SJSA1 (cell line): ENCODE measurements around the gene CFAP97. TPM values are rescaled to one million over a fixed set of nuclear protein-coding genes. Genes with fewer than 3 reads are reported as not detected.
A peak's percentile ranks its signal among the peaks of the same experiment; 100 is the strongest.
"Not testable (repeated sequence)": the region's sequence is repeated elsewhere in the genome, so short reads cannot be mapped to it uniquely, and the experiment has no call there.

Source experiments
- DNase-seq, 2 experiments: peaks; one replicate each; pipeline ENCODE4 v3.0.0-alpha.2; 2015 to 2020; ENCODE audit warnings: low spot score in 2 of 2, low read depth in 1 of 2
- H3K27ac ChIP-seq: fragments of 250-450 bp; sonication (Bioruptor Pico); 2 replicates; pipeline ENCODE4 v1.5.1; 2020; ENCODE audit warnings: mild to moderate bottlenecking, moderate library complexity
- H3K27me3 ChIP-seq: fragments of 250-450 bp; sonication (Bioruptor Pico); replicated peaks from 2 replicates; pipeline ENCODE4 v1.5.1; 2020; ENCODE audit warnings: mild to moderate bottlenecking, moderate library complexity
- H3K36me3 ChIP-seq: fragments of 250-450 bp; sonication (Bioruptor Pico); 2 replicates; pipeline ENCODE4 v1.5.1; 2020; ENCODE audit warnings: mild to moderate bottlenecking
- H3K4me1 ChIP-seq: fragments of 250-450 bp; sonication (Bioruptor Pico); replicated peaks from 2 replicates; pipeline ENCODE4 v1.6.1; 2021; ENCODE audit warnings: mild to moderate bottlenecking
- H3K4me3 ChIP-seq: fragments of 250-450 bp; sonication (Bioruptor Pico); 2 replicates; pipeline ENCODE4 v1.5.1; 2020; ENCODE audit warnings: mild to moderate bottlenecking
- H3K9me3 ChIP-seq: fragments of 250-450 bp; sonication (Bioruptor Pico); replicated peaks from 2 replicates; pipeline ENCODE4 v1.5.1; 2020; ENCODE audit warnings: mild to moderate bottlenecking
- total RNA-seq: library from RNA; depleted of rRNA; stranded (reverse); fragments of >200 nt; shearing (Covaris generic); gene quantifications from 2 replicates; pipeline ENCODE4 v1.2.3, GENCODE V29; 2014

CFAP97 gene
- total RNA-seq, 1 experiment from 2014 or later: 28.8 TPM

DNA sequence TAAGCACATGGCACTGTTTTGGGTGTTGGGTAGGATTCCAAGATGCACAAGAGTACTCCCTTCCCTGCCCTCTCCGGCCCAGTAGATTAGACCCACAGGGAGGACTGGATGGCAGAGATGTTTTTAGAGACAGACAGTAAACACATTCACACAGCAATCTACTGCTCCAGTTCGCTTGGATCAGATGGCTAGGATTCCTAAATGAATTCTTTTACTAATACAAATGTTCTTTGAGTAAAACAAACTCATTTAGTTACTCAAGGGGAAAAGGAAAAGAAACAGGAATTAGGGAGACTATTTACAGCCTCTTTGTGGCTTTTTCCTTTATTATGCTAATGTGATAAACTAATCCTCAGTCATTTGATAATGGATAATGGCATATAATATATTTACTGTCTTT lies 11.5 kb upstream of the CFAP97 start:
- Histone ChIP-seq H3K4me3 (no peak overlapping the region), H3K36me3 (peaks cover 3% of the 10 kb centered on the region), H3K27me3 (no peaks in the 10 kb centered on the region), H3K9me3 (0 out of 2 replicates have a peak, but pooled peaks cover 1% of the 10 kb centered on the region), H3K27ac (no peak overlapping the region), H3K4me1 (peaks cover 10% of the 10 kb centered on the region)
- no peak for DNase-seq

DNA sequence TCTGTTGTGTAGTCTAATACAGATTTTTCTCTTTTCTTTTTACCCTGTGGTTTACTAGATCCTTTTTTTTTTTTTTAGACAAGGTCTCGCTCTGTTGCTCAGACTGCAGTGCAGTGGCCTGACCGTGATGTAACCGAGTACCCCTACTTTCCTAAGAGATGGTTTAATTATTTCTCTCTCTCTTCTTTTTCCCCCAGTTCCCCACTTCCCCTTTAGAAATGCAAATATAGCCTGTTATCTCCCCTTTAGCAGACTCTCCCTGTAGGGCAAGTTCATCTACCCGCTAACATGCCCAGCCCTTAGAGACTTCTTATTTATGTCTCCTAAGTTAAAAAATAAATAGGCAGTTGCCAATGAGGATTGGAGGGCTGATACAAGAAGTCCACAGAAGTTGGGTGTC lies 10.1 kb upstream of the CFAP97 start:
- H3K27me3 ChIP-seq: no peaks in the 10 kb centered on the region
- no peak for DNase-seq

DNA sequence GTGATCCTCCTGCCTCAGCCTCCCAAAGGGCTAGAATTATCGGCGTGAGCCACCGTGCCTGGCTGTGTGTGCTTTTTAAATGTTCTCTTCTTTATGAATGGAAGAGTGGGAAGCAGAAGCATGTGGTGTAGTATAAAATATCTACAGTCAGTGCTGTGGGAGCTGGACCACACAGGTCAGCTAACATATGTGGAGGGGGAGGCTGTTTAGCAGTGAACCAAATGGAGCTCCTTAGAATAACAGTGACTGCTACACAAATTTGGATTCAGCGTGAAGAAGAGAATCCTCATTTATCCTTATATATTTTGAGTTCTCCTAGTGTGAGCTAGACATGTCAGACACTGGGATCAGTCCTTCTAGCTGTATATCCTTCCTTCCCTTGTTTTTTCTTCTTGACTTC lies 8.8 kb upstream of the CFAP97 start:
- Histone ChIP-seq H3K27ac (no peak overlapping the region), H3K27me3 (no peaks in the 10 kb centered on the region), H3K9me3 (0 out of 2 replicates have a peak, but pooled peaks cover 9% of the 10 kb centered on the region), H3K4me1 (peaks cover 19% of the 10 kb centered on the region), H3K4me3 (no peak overlapping the region), H3K36me3 (peaks cover 7% of the 10 kb centered on the region)
- no peak for DNase-seq

More for the DNA sequence above, 10.1 kb upstream of the CFAP97 start:
- H3K4me3 ChIP-seq: no peak overlapping the region
- 0 out of 2 replicates have a peak, but pooled peaks cover 9% of the 10 kb centered on the region for H3K9me3 ChIP-seq
- H3K36me3 ChIP-seq: peaks cover 7% of the 10 kb centered on the region
- no peak overlapping the region for H3K27ac ChIP-seq
- peaks cover 16% of the 10 kb centered on the region for H3K4me1 ChIP-seq

DNA sequence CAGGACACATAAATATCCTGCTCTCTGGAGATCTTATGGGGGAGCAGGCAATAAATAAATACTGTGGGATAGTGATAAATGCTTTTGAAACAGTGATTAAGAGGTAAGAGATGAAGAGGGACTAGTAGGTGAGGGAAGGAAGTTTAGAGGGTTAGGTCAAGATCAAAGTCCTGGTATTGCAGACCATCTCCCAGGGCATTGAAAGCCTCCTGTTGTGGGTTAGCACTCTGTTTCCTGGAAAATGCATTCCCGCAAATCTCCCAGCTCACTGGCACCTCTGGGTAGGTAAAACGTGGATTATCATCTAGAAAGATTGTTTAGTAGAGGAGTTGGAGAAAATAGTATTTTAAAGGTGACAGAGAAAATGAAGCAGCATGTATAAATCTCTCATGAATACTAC lies 7.8 kb upstream of the CFAP97 start:
- H3K27ac ChIP-seq: no peak overlapping the region
- no peaks in the 10 kb centered on the region for H3K27me3 ChIP-seq
- peaks cover 7% of the 10 kb centered on the region for H3K36me3 ChIP-seq
- no peak for DNase-seq
- peaks cover 19% of the 10 kb centered on the region for H3K4me1 ChIP-seq
- H3K9me3 ChIP-seq: 0 out of 2 replicates have a peak, but pooled peaks cover 9% of the 10 kb centered on the region
- H3K4me3 ChIP-seq: no peak overlapping the region

DNA sequence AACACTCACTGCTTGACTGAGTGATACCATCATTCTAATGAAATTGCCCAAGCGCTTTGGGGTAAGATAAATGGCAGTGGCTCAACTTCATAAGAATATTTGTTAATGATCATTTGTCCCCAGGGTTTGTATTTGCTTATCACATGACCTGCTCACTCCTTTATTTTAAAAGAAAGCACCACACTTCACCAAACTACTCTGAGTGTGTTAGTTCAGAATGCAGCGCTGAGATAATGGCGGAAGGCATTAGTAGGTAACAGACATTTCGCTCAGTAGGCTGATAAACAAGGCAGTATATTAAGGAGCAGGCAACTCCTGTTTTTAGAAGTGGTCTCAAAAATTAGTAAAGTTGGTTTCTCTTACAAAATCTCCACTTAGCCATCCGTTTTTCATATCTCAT lies 7.2 kb upstream of the CFAP97 start:
- H3K9me3 ChIP-seq: 0 out of 2 replicates have a peak, but pooled peaks cover 9% of the 10 kb centered on the region
- no peak overlapping the region for H3K27ac ChIP-seq
- no peak for DNase-seq
- H3K27me3 ChIP-seq: no peaks in the 10 kb centered on the region
- H3K4me1 ChIP-seq: peaks cover 22% of the 10 kb centered on the region
- peaks cover 7% of the 10 kb centered on the region for H3K36me3 ChIP-seq
- peak overlapping the region; percentile 96 for H3K4me3 ChIP-seq

DNA sequence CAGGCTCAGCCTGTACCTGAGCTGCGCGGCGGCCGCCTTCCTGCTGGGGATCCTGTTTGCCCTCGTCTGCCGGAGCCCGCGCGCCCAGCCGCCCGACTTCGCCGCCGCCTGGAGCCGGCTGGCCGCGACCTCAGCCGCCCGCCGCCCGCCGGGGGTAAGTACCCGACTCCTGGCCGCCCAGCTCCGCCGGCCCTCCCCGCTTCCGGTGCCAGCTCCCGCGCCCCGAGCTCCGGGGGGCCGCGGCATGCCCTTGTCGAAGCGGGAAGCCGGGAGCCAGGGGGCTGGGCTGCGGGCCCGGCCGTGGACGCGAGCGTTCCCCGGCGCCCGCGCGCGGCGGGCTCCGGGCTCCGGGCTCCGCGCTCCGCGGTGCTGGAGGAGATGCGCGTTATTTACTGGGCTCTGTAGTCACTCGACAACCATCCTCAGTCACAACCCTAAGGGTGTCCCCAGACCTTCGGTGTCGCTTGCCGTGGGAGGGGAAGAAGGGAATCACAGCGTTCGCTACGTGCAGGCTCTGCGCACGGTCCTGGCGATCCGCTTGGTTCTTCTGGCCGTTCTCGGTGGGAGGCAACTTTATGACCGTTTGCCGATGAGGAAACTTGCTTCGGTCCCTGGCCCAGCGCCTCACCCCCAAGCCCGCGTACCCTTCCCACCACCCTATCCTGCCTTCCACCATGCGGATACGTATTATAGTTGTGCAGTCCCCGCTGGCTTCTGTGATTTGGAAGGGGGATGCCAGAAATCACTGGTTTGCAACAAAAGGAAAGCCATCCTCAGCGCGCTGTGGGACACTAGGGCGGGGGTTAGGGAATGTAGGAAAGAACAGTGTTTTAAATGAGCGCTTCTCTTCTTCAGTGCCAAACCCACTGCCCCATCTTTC lies 6.5 kb upstream of the CFAP97 start:
- peak overlapping the region; percentile 76 for H3K27ac ChIP-seq
- 0 out of 2 replicates have a peak, but pooled peaks cover 9% of the 10 kb centered on the region for H3K9me3 ChIP-seq
- peak; percentile 52 to 57 for DNase-seq
- H3K27me3 ChIP-seq: no peaks in the 10 kb centered on the region
- peaks cover 29% of the 10 kb centered on the region for H3K4me1 ChIP-seq
- H3K4me3 ChIP-seq: peak overlapping the region; percentile 96
- H3K36me3 ChIP-seq: peaks cover 7% of the 10 kb centered on the region

DNA sequence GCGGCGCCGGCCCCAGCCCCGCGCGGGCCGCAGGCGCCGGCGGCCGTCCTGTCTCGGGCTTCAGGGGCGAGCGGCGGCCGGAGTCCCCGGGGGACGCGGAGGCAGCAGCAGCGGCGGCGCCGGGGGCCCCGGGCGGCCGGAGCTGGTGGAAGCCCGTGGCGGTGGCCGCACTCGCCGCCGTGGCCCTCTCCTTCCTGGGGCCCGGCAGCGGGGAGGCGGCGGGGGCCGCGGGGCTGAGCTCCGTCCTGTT lies 6.0 kb upstream of the CFAP97 start:
- DNase-seq, H3K27me3 ChIP-seq, H3K9me3 ChIP-seq, H3K36me3 ChIP-seq: not testable (repeated sequence)
- peak overlapping the region; percentile 76 for H3K27ac ChIP-seq
- H3K4me3 ChIP-seq: peak overlapping the region; percentile 96
- H3K4me1 ChIP-seq: peaks cover 34% of the 10 kb centered on the region

DNA sequence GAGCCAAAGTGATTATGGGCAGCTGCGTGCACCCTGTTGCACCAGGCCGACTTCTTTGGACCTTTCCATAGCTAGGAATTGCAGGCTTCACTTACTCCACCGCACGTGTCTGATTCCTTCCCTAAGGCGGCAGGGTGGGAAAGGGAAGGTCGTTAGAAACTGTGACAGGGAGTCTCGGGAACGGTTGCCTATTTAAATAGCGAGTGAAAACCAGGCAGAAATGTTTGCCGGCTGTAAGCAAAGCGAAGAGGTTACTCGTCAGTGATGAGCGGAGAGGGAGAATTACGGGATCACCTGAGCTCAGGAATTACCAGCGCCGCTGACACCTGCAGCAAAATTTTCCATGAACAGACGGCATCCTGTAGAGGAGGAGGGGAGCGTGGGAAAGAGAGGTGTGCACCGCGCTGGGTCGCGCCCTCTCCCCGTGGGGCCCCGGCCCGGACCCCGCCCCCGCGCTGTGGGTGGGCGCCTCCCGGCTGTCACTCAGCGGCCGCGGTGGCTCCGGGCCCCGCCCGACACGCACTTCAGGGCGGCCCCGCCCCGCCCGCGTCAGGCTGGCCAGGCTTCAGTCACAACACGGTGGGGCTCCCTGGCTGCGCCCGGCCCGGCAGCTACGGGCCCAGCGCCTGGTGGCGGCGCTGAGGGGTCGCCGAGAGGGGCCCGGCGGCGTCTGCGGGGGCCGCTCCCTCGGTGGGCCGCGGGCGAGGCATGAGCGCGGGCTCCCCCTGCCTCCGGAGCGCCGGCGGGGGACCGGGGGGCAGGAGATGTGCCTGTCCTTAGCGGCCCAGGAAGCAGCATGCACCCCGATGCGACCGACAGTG lies 5.4 kb upstream of the CFAP97 start, which contains the start of gene SNX25:
SNX25 (plus strand) TSS at position 568 of the 821 bp plus-strand sequence; CDS start at position 797, 229 bp downstream.
- Histone ChIP-seq H3K4me1 (peaks cover 40% of the 10 kb centered on the region), H3K4me3 (peak within 1 kb of the TSS; percentile 96), H3K9me3 (0 out of 2 replicates have a peak, but pooled peaks cover 9% of the 10 kb centered on the region), H3K27me3 (no peaks in the 10 kb centered on the region), H3K27ac (peak within 1 kb of the TSS; percentile 76), H3K36me3 (peaks cover 7% of the 10 kb centered on the region)
- peak; percentile 71 to 84 for DNase-seq

DNA sequence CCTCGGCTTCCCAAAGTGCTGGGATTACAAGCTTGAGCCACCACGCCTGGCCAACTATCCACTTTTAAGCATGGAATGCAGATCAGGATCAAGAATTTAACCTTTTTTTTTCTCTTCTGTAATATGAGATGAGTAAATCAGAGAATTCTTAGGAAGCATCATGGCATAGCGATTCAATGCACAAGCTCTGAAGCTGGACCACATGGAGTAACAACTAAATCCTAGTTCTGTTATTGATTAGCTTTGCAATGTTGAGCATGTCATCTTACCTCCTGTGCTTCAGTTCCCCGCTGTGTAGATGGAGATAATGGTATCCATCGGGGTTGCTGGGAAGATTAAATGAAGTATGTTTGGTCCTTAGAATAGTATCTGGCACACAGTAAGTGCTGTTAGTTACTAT lies 3.7 kb upstream of the CFAP97 start:
- DNase-seq: no peak
- Histone ChIP-seq H3K36me3 (peaks cover 11% of the 10 kb centered on the region), H3K27me3 (no peaks in the 10 kb centered on the region), H3K4me3 (no peak overlapping the region), H3K27ac (no peak overlapping the region), H3K4me1 (peaks cover 58% of the 10 kb centered on the region), H3K9me3 (0 out of 2 replicates have a peak, but pooled peaks cover 9% of the 10 kb centered on the region)

DNA sequence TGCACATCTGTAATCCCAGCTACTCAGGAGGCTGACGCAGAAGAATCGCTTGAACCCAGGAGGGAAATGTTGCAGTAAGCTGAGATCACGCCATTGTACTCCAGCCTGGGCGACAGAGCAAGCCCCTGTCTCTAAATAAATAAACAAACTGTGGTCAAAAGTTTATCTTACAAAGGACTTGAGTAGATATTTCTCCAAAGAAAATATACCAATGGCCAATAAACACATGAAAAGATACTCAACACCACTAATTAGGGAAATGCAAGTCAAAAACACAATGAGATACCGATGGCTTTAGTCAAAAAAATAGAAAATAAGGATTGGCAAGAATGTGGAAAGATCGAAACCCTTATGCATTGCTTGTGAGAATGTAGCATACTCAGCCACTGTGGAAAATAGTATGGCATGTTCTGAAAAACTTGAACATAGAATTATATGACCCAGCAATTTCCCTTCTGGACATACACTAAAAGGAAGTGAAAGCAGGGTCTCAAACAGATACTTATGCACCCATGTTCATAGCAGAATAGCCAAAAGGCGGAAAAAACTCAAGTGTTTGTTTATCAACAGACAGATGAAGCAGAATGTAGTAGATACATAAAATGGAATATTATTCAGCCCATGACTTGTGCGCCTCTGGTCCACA lies 2.0 kb upstream of the CFAP97 start:
- Histone ChIP-seq H3K27ac (no peak overlapping the region), H3K27me3 (no peaks in the 10 kb centered on the region), H3K36me3 (peaks cover 11% of the 10 kb centered on the region), H3K9me3 (0 out of 2 replicates have a peak, but pooled peaks cover 9% of the 10 kb centered on the region), H3K4me1 (peaks cover 56% of the 10 kb centered on the region), H3K4me3 (no peak overlapping the region)
- peak in 1 of 2 experiments; percentile 63 for DNase-seq

DNA sequence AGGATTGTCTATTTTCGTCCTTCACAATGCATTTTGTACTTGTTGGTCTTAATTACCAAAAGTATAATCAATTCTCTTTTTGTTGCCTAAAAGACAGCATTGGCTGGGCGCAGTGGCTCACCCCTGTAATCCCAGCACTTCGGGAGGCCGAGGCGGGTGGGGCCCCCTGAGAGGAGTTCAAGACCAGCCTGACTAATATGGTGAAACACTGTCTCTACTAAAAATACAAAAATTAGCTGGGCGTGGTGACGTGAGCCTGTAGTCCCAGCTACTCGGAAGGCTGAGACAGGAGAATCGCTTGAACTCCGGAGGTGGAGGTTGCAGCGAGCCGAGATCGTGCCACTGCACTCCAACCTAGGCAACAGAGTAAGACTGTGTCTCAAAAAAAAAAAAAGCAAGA lies 1.3 kb upstream of the CFAP97 start:
- not testable (repeated sequence) for H3K36me3 ChIP-seq, H3K4me3 ChIP-seq, H3K27ac ChIP-seq, H3K9me3 ChIP-seq, DNase-seq, H3K27me3 ChIP-seq
- H3K4me1 ChIP-seq: peaks cover 56% of the 10 kb centered on the region

DNA sequence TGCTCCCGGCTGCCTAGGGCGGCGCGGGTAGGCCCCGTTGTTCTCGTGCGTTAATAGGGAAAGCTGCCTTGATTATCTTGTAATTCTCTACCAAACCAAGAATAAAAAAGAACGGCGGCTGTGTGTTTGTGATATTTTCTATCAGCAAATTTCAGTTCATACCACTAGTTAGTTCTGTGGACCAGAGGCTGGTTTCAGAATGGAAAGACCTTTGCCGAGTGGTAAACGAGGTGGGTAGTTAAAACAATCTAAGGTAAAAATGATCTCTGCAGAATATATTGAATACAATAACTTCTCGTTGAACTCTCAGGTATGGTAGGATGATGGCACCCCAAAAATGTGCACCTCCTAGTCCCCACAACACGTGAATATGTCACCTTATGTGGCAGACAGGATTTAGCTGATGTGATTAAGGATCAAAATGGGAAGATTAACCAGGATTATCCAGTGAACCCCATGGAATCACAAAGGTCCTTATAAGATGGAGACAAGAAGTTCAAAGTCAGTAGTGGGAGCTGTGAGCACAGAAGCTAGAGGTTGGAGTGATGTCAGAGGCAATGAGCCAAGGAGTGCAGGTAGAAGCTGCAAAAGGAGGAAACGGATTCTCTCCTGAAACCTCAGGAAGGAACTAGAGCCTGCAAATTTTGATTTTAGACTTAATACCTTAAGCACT lies 574 bp upstream of the CFAP97 start:
- DNase-seq: peak in 1 of 2 experiments; percentile 15
- Histone ChIP-seq H3K4me3 (peak overlapping the region; percentile 88), H3K27me3 (no peaks in the 10 kb centered on the region), H3K4me1 (peaks cover 54% of the 10 kb centered on the region), H3K36me3 (peaks cover 4% of the 10 kb centered on the region), H3K27ac (peak overlapping the region; percentile 71), H3K9me3 (0 out of 2 replicates have a peak, but pooled peaks cover 4% of the 10 kb centered on the region)

DNA sequence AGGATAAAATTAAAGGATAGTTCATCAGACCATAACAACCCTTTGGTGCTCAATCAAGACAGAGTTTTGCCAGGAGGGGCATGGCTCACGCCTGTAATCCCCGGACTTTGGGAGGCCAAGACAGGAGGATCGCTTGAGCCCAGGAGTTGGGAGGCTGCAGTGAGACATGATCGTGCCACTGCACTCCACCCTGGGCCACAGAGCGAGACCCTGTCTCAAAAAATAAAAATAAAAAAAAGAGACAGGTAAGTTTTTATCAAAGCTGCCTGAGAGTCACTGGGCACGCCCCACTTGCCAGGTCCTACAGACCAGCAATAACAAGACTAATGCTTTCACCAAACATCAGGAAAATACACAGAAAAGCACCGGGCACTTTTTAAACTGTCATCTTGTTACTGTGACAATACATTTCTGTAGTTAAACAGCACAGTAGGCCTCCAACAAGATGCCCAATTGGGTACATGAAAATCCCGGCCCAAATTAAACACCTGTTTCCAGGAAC lies 765 bp downstream of the CFAP97 start:
- Histone ChIP-seq H3K4me3 (peak overlapping the region; percentile 88), H3K27me3 (no peaks in the 10 kb centered on the region), H3K36me3 (peaks cover 4% of the 10 kb centered on the region), H3K27ac (peak overlapping the region; percentile 71; the same call in 1 of the 2 replicates), H3K4me1 (peaks cover 47% of the 10 kb centered on the region), H3K9me3 (no peaks in the 10 kb centered on the region)
- no peak for DNase-seq
